ENCODE results near the gene PTGIR.

The PTGIR gene

GRCh38 chr19:46599716-46600373 is 25.0 kb downstream of the PTGIR start:
- DNase-seq = no peak

DNA sequence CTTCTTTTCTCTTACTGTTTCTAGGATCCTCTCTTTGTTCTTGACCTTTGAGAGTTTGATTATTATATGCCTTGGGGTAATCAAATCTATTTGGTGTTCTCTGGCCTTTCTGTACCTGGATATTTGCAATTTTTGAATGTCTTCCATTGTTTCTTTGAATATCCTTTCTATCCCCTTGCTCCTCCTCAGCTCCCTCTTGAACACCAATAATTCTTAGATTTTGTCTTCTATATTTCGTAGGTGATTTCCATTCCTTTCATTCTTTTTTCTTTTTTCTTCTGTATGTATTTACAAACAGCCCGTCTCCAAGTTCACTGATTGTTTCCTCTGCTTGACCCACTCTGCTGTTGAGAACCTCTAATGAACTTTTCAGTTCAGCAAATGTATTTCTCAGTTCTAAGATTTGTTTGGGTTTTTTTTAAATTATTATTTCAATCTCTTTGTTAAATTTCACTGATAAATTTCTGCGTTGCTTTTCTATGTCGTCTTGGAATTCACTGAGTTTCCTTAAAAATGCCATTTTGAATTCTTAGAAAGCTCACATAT is 26.4 kb downstream of the PTGIR start:
- DNase-seq = no peak

DNA sequence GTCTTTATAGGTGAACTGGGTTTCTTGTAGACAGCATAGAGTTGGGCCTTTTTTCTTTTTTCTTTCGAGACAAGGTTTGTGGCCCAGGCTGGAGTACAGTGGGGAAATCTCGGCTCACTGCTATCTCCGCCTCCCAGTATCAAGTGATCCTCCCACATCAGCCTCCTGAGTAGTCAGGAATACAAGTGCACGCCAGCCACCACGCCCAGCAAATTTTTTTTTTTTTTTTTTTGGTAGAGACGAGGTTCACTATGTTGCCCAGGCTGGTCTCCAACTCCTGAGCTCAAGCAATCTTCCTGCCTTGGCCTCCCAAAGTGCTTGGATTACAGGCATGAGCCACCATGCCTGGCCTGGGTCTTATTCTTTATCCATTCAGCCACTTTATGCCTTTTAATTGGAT is 28.9 kb downstream of the PTGIR start:
- DNase-seq = peak; percentile 74

- no peak for DNase-seq
Observed at GRCh38 chr19:46591870-46592269, 33.0 kb downstream of the PTGIR start.

GRCh38 chr19:46591254-46591653 is 33.6 kb downstream of the PTGIR start:
- DNase-seq = no peak

DNA sequence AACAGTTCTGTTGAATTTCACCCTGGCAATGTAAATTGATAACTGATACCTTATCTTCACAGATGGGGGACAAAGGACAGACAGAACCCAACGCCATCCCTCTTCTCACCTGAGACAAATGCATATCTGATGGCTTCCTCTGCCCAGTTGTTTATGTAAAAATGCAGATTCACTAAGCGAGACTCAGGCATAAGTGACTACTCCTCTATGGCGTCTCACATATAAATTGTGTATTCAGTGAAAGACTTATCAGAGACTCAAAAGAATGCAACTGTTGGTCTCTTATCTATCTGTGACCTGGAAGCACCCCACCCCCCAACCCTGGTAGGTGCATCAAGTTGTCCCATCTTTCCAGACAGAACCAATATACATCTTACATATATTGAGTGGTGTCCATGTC is 37.0 kb downstream of the PTGIR start:
- no peak for DNase-seq

GRCh38 chr19:46586294-46586693 is 38.6 kb downstream of the PTGIR start:
- DNase-seq = no peak

GRCh38 chr19:46585539-46585938 is 39.4 kb downstream of the PTGIR start:
- DNase-seq = no peak

GRCh38 chr19:46580247-46580646 is 44.6 kb downstream of the PTGIR start:
- DNase-seq = no peak

DNA sequence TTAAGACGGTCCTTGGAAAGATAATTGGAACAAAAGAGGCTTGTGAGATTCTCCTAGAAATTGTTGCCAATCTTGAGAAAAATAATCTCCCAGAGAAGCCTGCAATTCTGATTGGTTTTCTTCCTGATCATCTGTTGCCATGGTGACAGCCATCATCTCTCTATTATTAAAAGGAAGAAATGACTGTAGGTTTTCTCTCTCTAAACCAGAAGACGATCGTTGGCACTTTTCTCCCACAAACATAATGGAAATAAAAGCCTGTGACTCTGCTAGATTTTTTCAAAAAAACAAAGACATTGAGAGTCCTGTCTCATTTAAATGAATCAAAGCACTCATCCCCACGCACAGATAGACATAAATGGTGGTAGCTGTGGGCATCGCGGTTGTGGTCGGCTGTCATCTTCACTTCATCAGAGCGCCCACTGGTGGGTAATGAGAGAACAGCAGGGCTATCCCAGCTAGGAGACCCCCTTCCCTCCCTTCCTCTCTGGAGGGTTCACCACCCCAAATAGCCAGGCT is 45.5 kb downstream of the PTGIR start:
- no peak for DNase-seq

DNA sequence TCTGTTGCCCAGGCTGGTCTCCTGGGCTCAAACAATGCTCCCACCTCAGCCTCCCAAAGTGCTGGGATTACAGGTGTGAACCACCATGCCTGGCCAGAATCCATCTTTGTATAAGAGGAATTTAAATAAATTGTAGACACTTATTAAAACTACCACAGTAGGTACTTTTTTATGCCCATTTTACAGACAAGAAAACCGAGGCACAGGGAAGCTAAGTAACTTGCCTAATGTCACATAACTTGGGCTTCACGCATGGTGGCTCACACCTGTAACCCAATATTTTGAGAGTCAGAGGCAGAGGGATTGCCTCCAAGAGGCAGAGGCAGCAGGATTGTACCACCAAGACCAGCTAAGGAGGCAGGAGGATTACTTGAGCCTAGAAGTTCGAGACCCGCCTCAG is 46.4 kb downstream of the PTGIR start:
- DNase-seq = no peak

- peak; percentile 29 for DNase-seq
Observed at GRCh38 chr19:46574533-46574932, 50.4 kb downstream of the PTGIR start.

DNA sequence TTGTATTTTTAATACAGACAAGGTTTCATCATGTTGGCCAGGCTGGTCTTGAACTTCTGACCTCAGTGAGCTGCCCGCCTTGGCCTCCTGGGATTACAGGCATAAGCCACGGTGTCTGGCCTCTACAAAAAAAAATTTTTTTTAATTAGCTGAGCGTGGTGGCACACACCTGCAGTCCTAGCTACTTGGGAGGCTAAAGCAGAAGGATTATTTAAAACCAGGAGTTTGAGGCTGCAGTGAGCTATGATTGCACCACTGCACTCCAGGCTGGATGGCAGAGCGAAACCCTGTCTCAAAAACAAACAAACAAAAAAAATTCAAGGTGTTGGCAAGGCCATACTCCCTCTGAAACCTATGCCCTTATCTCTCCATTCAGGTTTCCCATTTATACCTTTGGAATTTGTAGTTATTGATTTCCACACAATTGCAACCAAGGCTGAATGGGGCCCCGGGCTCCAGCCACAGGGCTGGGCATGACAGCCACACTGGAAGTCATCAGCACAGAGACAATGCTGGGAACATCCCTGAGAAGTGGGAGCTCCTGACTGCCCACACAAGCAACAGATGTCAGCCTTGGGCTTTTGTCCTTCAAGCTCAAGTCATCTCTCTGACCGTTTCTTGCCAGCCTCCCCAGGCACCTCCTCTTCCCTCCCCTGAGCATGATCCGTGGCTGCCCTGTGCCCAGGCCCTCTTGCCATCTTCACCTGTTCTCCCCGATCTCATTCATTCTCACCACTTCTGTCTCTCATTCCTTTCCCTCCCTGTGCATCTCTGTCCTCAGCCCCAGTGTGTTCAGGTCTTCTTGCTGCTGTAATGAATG is 51.0 kb downstream of the PTGIR start:
- DNase-seq = no peak

GRCh38 chr19:46571495-46571894 is 53.4 kb downstream of the PTGIR start:
- no peak for DNase-seq
